NCI-H524 (cell line): ENCODE data around the gene PHACTR3.
"Not testable (repeated sequence)": the region's sequence is repeated elsewhere in the genome, so short reads cannot be mapped to it uniquely, and the experiment has no call there.

Experiments used
- DNase-seq, 2 experiments: peaks; one replicate each; lab custom pipeline; 2025; lab: John Stamatoyannopoulos, UW

Gene PHACTR3

DNA sequence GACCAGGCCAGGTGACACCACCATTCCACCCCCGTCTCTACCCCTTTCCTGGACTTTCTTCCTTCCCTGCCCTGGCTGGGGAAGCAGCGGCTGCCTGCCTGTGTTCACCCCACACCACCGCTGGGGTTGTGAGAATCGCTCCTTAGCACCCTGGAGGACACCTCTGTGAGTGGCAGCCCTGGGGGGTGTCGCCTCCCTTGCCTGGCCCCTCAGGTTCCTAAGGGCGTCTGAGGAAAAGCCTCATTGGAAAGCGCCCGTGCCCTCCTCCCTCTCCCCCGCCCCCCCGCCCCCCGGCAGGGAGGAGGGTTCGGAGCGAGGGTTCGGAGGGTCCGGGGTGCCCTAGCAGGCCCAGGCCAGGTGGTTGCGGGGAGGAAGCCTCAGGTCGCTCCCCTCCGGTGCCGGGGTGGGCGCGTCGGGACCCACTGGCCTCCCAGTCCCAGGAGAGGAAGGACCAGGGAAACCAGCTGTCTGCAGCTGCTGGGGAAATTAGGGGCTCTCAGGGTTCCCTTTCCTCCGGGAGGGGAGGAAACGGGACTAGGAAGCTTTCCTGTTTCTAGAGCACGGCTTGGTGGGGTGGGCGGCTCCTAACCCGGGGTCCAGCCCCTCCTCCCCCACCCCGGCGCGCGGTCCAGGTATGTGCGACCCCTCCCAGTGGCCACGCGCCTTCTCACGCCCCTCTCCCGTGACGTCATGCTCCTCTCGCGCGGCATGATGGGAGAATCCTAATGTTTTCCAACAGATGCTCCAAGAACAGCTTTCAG, at the start of gene PHACTR3:
PHACTR3 (plus strand) TSS at position 760 of the 761 bp plus-strand sequence. CDS start 475 bp downstream, outside the sequence.
- DNase-seq, result peak; percentile 61 to 79

DNA sequence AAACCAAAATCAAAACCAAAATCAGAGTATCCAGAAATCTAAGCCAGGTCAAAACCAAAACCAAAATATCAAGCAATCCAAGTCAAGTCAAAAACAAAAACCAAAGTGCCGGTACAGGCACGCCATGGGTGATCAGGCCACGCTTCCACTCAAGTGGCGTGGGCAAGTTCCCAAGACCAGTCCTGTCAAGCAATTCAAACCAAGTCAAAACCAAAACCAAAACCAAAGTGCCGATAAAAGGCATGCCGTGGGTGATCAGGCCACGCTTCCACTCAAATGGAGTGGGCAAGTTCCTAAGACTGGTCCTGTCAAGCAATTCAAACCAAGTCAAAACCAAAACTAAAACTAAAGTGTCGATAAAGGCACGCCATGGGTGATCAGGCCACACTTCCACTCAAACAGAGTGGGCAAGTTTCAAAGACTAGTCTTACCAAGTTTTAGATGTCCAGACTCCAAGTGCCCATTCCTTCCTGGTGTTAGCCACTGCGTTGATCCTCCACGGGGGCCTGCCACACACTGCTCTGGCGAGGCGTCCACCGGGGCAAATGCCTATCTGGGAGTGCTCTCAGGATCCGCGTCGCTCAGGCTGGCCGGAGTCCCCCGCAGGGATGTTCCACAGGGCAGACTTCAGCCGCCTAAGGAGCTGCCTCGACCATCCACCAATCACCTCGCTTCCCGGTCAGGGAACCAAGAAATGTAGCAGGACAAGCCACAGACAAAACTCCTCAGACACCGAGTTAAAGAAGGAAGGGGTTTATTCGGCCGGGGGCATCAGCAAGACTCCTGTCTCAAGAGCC, 46.4 kb upstream of the PHACTR3 start:
- DNase-seq, result not testable (repeated sequence)

GRCh38 chr20:59559024-59559817, 45.1 kb upstream of the PHACTR3 start:
- peak in 1 of 2 experiments; percentile 20 for DNase-seq

GRCh38 chr20:59559863-59560262, 44.5 kb upstream of the PHACTR3 start:
- no peak for DNase-seq

DNA sequence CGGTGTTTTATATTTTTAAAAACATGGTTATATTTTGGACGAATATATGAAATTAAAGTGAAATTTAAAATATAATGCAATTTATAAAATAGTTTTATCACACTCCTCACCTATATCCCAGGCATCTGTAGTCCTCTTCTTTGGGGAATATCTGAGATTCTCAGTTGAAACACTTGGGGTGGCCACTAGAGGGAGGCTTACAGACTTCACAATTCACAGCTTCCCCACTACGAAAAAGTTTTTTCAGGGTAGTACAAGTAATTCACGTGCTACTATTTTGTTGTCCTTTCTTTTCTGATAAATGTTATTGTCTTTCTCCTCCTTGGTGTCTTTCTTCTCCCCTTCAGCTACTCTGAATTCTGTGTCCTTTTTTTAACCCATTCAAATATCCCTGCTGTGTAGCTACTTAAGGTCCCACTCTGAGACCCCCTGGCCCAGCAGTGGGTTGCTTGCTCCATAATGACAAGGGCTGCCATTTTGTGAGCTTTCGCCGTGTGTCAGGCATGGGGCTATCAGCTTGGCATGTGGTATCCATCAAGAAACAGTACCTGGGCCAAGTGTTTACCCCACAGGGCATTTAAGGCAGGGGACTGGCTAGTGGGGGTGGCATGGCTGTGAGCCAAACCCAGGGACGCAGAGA, 43.6 kb upstream of the PHACTR3 start:
- peak in 1 of 2 experiments; percentile 42 for DNase-seq

GRCh38 chr20:59561228-59561605, 43.1 kb upstream of the PHACTR3 start:
- no peak for DNase-seq

- no peak for DNase-seq
Observed at GRCh38 chr20:59561614-59562277, 42.6 kb upstream of the PHACTR3 start.

DNA sequence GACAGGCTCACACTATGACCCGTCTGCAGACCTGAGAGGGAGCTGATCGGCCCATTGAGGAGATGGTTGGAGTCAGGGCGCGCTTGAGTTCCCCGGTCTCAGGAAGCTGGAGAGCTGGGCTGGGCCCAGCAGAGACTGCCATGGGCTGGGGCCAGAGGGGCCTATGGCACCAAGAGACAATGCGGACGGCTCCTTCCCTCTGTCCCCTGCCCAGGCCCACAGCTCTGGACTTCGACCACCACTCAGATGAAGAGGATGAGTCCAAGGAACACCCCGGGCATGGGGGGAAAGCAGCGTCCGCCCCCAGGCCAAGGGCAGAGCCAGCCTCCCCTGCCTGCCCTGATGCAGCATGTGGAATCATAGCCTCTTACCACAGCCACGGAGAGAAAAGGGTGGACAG, 40.2 kb upstream of the PHACTR3 start:
- no peak for DNase-seq

- no peak for DNase-seq
Observed at GRCh38 chr20:59564943-59565342, 39.4 kb upstream of the PHACTR3 start.

DNA sequence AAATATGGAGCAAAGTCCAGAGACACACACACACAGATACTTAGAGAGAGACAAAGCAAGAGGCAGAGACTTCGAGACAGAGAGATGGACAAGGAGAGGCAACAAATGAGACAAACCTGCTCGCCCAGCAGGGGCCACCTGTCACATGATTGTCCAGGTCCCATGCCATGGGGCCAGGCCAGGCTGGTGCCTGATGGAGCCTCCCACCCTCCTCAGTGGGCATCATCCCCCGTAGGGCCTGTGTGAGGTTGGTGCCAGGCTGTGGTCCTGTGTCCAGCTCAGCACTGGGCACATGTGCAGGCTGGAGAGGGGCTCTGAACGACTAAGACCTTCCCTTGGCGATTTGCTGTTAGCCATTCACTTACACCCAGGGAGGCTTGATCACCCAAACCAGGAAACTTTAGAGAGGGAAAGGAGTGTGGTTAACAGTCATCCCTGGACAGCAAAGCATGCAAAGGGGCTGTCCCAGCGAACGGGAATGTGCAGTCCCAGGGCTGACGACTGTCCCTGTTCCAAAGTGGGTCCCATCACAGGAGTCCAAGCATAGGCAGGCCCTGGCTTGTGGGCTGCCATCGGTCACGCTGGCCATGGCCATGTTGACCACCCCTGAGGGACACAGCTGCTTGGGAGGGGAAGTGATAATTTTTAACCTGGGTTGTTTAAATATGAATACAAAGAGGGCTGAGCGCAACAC, 38.4 kb upstream of the PHACTR3 start:
- no peak for DNase-seq

DNA sequence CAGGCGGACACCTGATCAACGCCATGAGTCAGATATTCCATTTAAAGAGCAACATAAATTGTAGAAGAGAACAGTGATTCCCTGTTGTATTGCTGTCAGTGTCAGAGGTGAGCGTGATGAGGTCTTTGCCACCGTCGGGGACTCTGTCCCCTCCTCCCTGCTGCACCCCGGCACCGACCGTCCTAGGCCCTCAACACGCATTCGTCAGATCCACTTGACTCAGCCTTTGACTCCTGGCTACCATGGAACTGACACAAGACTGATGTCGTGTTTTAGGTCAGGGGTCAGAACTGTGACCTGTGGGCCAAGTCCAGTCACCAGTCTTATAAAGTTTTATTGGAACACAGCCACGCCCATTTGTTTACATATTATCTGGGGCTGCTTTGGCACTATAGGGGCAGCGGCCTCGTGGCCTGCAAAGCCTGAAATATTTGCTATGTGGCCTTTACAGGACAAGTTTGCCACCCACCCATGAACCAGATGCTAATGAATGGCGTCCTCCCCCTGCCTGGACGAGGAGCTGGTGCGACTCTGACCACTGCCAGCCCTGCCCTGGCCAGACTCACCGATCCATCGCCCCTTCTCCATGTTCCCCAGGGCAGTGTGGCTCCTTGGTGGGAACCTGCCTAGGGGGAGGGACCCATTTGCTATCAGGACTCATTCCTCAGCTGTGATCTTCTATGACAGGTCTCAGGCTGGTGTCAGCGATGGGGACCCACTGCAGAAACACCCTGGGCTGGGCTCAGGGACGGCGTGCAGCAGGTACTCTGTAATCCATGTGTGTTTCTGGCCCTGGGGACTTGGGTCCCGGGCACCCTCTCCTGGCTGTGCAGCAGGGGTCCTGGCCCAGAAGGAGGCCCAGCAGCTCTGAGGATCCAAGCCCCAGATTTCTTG, 37.5 kb upstream of the PHACTR3 start:
- no peak for DNase-seq

DNA sequence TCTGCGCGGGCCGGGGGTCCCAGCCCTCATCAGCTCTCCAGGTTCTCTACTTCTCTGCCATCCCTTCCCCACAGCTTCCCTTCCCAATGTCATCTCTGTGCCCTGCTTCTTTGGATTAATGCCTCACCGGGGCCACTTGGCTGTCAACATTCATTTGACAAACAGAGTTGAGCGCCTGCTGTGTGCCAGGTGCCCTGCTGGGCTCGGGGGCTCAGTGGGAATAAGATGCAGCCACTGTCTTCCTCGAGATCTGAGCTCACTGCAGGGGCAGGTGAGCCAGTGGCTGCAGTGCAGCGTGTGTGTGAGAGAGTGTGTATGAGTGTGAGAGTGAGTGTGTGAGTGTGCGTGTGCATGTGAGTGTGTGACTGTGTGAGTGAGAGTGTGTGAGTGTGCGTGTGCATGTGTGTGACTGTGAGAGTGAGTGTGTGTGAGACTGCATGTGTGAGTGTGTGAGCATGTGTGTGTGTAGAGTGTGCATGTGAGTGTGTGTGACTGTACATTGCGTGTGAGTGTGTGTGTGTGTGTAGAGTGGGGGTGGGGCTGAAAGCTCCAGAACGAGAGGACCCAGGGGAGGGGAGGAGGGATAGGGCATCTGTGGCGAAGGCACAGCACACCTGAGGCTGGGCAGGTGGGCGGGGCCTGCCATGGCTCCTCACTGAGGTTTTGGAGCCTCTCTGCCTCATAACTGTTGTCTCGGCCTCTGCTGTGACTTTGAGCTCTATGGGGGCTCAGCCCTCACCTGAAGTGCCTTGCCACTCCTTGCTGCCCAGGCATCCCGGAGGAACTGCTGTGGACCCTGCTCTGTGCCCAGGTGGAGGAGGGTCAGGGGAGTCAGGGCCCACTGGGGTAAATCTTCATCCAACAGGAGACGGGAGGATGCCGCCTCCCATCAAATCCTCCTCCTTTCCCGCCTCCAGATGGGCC, 36.5 kb upstream of the PHACTR3 start:
- DNase-seq, result no peak

DNA sequence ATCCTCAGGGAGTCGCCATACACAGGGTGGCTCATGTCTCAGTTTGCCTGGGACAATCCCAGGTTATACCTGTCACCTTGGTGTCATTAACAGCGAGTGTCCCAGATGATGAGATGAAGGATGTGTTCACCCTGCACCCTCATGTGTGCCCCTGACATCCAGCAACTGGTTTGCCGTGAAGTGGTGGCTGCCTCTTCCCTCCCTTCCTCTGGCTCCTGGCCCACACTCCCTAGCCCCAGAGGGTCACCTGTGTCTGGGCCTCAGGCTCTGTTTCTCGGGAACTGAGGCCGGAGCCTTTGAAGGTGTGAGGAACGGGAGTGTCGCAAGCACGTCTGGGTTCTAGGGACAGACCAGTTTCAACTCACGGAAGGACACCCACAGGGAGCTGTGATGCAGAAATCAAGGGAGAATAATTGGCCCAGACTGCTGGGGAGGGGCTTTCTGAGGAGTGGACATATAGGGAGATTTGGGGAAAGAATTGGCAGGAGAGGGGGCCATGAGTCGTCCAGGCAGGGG, 35.8 kb upstream of the PHACTR3 start:
- DNase-seq, result no peak

GRCh38 chr20:59569305-59569704, 35.0 kb upstream of the PHACTR3 start:
- DNase-seq, result no peak

GRCh38 chr20:59571151-59571550, 33.2 kb upstream of the PHACTR3 start:
- DNase-seq, result no peak

GRCh38 chr20:59571551-59572314, 32.6 kb upstream of the PHACTR3 start:
- peak; percentile 77 to 81 for DNase-seq

- DNase-seq, result no peak
Observed at GRCh38 chr20:59572515-59572914, 31.8 kb upstream of the PHACTR3 start.

DNA sequence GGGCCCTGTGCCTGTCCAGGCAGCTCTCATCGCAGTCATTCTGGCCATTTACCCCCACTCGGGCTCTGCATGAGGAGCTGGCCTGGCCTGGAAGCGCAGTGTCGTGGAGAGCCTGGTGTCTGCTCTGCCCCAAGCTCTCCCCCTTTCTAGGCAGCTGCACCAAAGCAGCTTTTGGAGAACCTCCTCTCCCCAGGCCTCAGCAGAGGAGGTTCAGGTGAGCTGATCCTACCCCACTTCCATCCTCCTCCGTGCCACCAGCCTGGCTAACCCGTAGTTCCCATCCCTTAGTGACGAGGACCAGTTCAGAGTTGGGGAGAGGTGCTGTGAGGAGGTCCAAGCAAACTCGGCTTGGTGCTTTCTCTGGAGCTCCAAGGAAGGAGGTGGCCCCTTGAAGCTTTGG, 30.5 kb upstream of the PHACTR3 start:
- no peak for DNase-seq
